HepG2 (cell line): ENCODE results near the gene YIF1B.

Experiments used
- NFE2L1 ChIP-seq: sonication (generic); formaldehyde crosslinking; IDR thresholded peaks from 2 replicates; pipeline ENCODE4 v1.4.0; 2020; ENCODE audit warnings: missing genetic modification reagents, mild to moderate bottlenecking, borderline replicate concordance
- REST ChIP-seq, 2 experiments: IDR thresholded peaks; 2 replicates each; pipeline ENCODE4 v1.6.1; 2011 to 2012; ENCODE audit warnings: low read length in 2 of 2, borderline replicate concordance in 1 of 2, low read depth in 1 of 2, mild to moderate bottlenecking in 1 of 2, moderate library complexity in 1 of 2
- ZNF737 ChIP-seq: sonication (generic); formaldehyde crosslinking; IDR thresholded peaks from 2 replicates; pipeline ENCODE4 v1.5.0; 2020; ENCODE audit warnings: missing genetic modification reagents, mild to moderate bottlenecking, borderline replicate concordance

- TF ChIP-seq REST (IDR thresholded peaks at IDR 0.05; ENCODE audit: borderline replicate concordance in 1 of 2, low read depth in 1 of 2, low read length in 2 of 2) (no peak), ZNF737 (CRISPR knock-in tag) (no peak), NFE2L1 (no peak)
Observed at GRCh38 chr19:38350883-38351282, 35.1 kb upstream of the YIF1B start.
